Measurements from ENCODE around the gene ZNF133. TPM values are rescaled to one million over a fixed set of nuclear protein-coding genes. Genes with fewer than 3 reads are reported as not detected.
"Not testable (repeated sequence)": the region's sequence is repeated elsewhere in the genome, so short reads cannot be mapped to it uniquely, and the experiment has no call there.

The ZNF133 gene
- total RNA-seq, 6 experiments from 2014 or later, result 8.9 to 11.4 (median 10.2) TPM

DNA sequence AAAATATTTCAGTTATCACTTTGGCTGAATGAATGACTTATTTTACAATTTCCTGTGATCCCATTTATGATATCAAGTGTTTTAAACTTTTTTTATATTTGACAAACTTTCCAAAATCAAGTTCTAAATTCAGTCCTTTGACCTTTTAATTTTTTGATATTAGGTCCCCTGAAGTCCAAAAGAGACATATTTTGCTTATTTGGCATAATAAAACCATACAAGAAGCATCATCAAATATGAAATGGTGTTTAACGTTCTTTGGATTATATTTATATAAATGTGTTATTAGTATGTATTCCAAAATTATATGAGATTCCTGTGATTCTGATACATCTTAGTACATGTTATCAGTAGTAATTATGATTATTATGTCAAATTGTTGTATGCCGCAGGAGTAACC is 38.7 kb downstream of the ZNF133 start:
- H3K27ac Mint-ChIP-seq, result no peak overlapping the region
- H3K36me3 Mint-ChIP-seq (ENCODE audit: low read depth), result peaks cover 23% of the 10 kb centered on the region
- H3K4me1 Mint-ChIP-seq (ENCODE audit: low read depth), result peaks cover 15% of the 10 kb centered on the region
- no peak for DNase-seq
- H3K4me3 Mint-ChIP-seq, result no peak overlapping the region
- peaks cover 2% of the 10 kb centered on the region for H3K27me3 Mint-ChIP-seq (ENCODE audit: insufficient read depth)
- TF ChIP-seq, protein P1, sequence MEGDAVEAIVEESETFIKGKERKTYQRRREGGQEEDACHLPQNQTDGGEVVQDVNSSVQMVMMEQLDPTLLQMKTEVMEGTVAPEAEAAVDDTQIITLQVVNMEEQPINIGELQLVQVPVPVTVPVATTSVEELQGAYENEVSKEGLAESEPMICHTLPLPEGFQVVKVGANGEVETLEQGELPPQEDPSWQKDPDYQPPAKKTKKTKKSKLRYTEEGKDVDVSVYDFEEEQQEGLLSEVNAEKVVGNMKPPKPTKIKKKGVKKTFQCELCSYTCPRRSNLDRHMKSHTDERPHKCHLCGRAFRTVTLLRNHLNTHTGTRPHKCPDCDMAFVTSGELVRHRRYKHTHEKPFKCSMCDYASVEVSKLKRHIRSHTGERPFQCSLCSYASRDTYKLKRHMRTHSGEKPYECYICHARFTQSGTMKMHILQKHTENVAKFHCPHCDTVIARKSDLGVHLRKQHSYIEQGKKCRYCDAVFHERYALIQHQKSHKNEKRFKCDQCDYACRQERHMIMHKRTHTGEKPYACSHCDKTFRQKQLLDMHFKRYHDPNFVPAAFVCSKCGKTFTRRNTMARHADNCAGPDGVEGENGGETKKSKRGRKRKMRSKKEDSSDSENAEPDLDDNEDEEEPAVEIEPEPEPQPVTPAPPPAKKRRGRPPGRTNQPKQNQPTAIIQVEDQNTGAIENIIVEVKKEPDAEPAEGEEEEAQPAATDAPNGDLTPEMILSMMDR (IDR thresholded peaks at IDR 0.05), result no peak
- H3K9me3 Mint-ChIP-seq, result peaks cover 12% of the 10 kb centered on the region

DNA sequence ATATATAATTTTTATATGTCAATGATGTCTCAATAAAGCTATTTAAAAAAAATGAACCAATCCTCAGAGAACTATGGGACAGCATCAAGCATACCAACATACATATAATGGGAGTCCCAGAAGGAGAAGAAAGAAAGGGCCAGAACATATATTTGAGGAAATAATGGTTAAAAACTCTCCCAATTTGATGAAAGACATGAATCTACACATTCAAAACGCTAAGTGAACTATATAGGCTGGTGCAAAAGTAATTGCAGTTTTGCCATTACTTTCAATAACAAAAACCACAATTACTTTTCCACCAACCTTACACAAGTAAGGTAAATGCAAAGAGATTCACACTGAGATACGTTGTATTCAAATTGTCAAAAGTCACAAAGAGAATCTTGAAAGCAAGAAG is 43.4 kb downstream of the ZNF133 start:
- H3K9me3 Mint-ChIP-seq, result peaks cover 44% of the 10 kb centered on the region
- no peak for DNase-seq
- no peak overlapping the region for H3K27ac Mint-ChIP-seq
- TF ChIP-seq, protein P1 (IDR thresholded peaks at IDR 0.05), result no peak
- peaks cover 15% of the 10 kb centered on the region for H3K4me1 Mint-ChIP-seq (ENCODE audit: low read depth)
- H3K4me3 Mint-ChIP-seq, result no peak overlapping the region
- peaks cover 4% of the 10 kb centered on the region for H3K27me3 Mint-ChIP-seq (ENCODE audit: insufficient read depth)
- H3K36me3 Mint-ChIP-seq (ENCODE audit: low read depth), result peaks cover 29% of the 10 kb centered on the region

DNA sequence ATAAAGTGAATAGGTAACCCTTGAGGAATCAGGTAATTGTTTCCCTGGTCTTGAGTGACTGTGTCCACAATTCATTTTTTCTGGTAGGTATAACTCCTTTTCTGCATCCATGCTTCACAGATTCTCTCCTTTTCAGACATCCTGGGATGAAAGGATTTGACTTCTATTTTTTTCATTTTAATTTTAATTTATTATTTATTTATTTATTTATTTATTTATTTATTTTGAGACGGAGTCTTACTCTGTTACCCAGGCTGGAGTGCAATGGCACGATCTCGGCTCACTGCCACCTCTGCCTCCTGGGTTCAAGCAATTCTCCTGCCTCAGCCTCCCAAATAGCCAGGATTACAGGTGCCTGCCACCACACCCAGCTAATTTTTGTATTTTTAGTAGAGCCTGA is 61.4 kb downstream of the ZNF133 start:
- H3K9me3 Mint-ChIP-seq; H3K4me1 Mint-ChIP-seq (ENCODE audit: low read depth); H3K4me3 Mint-ChIP-seq; H3K36me3 Mint-ChIP-seq (ENCODE audit: low read depth); DNase-seq; H3K27ac Mint-ChIP-seq; H3K27me3 Mint-ChIP-seq (ENCODE audit: insufficient read depth): not testable (repeated sequence)

DNA sequence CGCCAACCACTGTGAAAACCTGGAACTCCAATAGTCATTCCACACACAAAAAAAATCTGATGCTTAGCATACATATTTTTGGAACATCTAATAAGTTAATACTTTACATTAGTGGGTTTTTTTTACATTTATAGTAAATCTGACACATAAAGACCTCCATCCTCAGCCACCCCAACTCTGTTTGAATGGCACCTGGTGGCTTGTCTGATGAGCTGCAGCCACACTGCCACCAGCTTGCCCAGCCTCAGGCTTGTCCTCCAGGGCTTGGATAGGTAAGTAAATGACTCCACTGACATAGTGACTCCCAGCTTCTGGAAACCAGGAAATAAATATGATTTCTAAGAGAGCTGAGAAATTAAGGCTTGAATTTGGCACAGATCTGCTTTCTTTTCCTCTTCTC is 71.5 kb downstream of the ZNF133 start:
- H3K36me3 Mint-ChIP-seq (ENCODE audit: low read depth), result no peaks in the 10 kb centered on the region
- no peak overlapping the region for H3K4me3 Mint-ChIP-seq
- DNase-seq, result no peak

DNA sequence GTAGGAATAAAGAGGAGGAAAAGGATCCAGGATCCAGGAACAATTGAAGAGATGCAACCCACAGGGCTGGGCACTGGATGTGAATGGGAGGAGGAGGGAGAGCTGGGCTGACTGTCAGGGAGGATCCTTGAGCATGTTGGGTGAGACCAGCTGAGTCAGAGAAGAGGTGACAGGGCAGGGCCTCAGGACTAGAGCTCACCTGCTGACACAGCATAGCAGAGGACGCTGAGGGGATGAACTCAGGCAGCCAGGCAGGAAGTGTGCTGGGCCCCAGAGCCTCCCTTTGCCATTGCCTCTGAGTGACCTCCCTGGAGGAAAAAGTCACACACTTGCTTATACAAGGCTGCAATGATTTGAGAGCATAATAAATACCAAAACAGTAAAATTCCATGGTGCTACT is 72.3 kb downstream of the ZNF133 start:
- no peak overlapping the region for H3K27ac Mint-ChIP-seq
- H3K36me3 Mint-ChIP-seq (ENCODE audit: low read depth), result no peaks in the 10 kb centered on the region
- TF ChIP-seq, protein P1 (IDR thresholded peaks at IDR 0.05), result no peak
- H3K27me3 Mint-ChIP-seq (ENCODE audit: insufficient read depth), result no peaks in the 10 kb centered on the region
- no peak overlapping the region for H3K4me3 Mint-ChIP-seq
- DNase-seq, result no peak
- no peaks in the 10 kb centered on the region for H3K4me1 Mint-ChIP-seq (ENCODE audit: low read depth)
- no peaks in the 10 kb centered on the region for H3K9me3 Mint-ChIP-seq

More for the DNA sequence above, 71.5 kb downstream of the ZNF133 start:
- no peaks in the 10 kb centered on the region for H3K4me1 Mint-ChIP-seq (ENCODE audit: low read depth)
- H3K27ac Mint-ChIP-seq, result no peak overlapping the region
- TF ChIP-seq, protein P1 (IDR thresholded peaks at IDR 0.05), result no peak
- H3K9me3 Mint-ChIP-seq, result peaks cover 1% of the 10 kb centered on the region
- H3K27me3 Mint-ChIP-seq (ENCODE audit: insufficient read depth), result no peaks in the 10 kb centered on the region

DNA sequence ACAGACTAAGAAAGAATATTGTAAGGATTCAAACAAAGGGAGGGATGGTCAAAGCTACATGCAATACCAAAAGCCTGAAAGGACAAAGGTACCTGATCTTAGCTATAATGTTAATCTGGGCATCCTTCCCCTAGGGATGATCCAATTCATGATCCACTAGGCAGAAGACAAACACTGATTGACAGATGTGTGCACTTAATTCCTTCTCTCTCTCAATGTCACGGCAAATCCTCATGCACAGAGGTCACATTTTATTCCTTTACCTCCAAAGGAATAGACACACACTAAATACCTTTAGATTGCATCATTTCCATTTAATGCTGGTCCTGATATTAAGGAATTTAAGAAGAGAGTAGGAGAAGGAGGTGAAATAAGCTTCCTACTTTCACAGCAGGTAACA is 73.4 kb downstream of the ZNF133 start:
- no peak for DNase-seq
- TF ChIP-seq, protein P1 (IDR thresholded peaks at IDR 0.05), result no peak
- Mint-ChIP-seq H3K36me3 (ENCODE audit: low read depth) (no peaks in the 10 kb centered on the region), H3K9me3 (no peaks in the 10 kb centered on the region), H3K4me3 (no peak overlapping the region), H3K27me3 (ENCODE audit: insufficient read depth) (no peaks in the 10 kb centered on the region), H3K4me1 (ENCODE audit: low read depth) (no peaks in the 10 kb centered on the region), H3K27ac (no peak overlapping the region)

Measured in HFFc6 (cell line).